ENCODE results near the gene BARD1.

The BARD1 gene

GRCh38 chr2:214801768-214802397 is 7.6 kb downstream of the BARD1 start:
- Histone ChIP-seq H4K20me1 (ENCODE audit: insufficient read depth, low read length) (0 out of 2 replicates have a peak, but pooled peaks cover 6% of the 10 kb centered on the region), H2AFZ (ENCODE audit: low read length) (no peak overlapping the region), H3K9me3 (ENCODE audit: low read length) (no peaks in the 10 kb centered on the region), H3K36me3 (ENCODE audit: insufficient read depth, low read length) (peaks cover 59% of the 10 kb centered on the region), H3K4me1 (ENCODE audit: insufficient read depth, low read length, severe bottlenecking) (peaks cover 16% of the 10 kb centered on the region), H3F3A (ENCODE audit: insufficient read depth, low read length) (no peaks in the 10 kb centered on the region), H3K27ac (ENCODE audit: low read depth, low read length, poor library complexity, severe bottlenecking) (no peak overlapping the region), H3K4me2 (ENCODE audit: low read length) (no peak overlapping the region), H3K9ac (ENCODE audit: low read length) (no peak overlapping the region), H3K9me2 (ENCODE audit: low read depth, low read length) (no peaks in the 10 kb centered on the region), H3K27me3 (ENCODE audit: insufficient read depth, low read length) (no peaks in the 10 kb centered on the region), H3K4me3 (ENCODE audit: low read depth, low read length, poor library complexity, severe bottlenecking) (no peak overlapping the region), H3K79me2 (ENCODE audit: insufficient read depth, low read length) (peaks cover 93% of the 10 kb centered on the region)
- TF ChIP-seq EZH2 (IDR thresholded peaks at IDR 0.05; ENCODE audit: borderline replicate concordance, low read length) (no peak), CTCF (IDR thresholded peaks at IDR 0.05; ENCODE audit: low read length) (no peak)

GRCh38 chr2:214801068-214801467 is 8.4 kb downstream of the BARD1 start:
- TF ChIP-seq EZH2 (IDR thresholded peaks at IDR 0.05; ENCODE audit: borderline replicate concordance, low read length) (no peak), CTCF (IDR thresholded peaks at IDR 0.05; ENCODE audit: low read length) (no peak)
- Histone ChIP-seq H3K27ac (ENCODE audit: low read depth, low read length, poor library complexity, severe bottlenecking) (no peak overlapping the region), H4K20me1 (ENCODE audit: insufficient read depth, low read length) (0 out of 2 replicates have a peak, but pooled peaks cover 6% of the 10 kb centered on the region), H3F3A (ENCODE audit: insufficient read depth, low read length) (no peaks in the 10 kb centered on the region), H3K4me2 (ENCODE audit: low read length) (no peak overlapping the region), H3K4me3 (ENCODE audit: low read depth, low read length, poor library complexity, severe bottlenecking) (no peak overlapping the region), H3K27me3 (ENCODE audit: insufficient read depth, low read length) (no peaks in the 10 kb centered on the region), H3K9me3 (ENCODE audit: low read length) (no peaks in the 10 kb centered on the region), H3K9me2 (ENCODE audit: low read depth, low read length) (no peaks in the 10 kb centered on the region), H3K79me2 (ENCODE audit: insufficient read depth, low read length) (peaks cover 93% of the 10 kb centered on the region), H3K4me1 (ENCODE audit: insufficient read depth, low read length, severe bottlenecking) (peaks cover 8% of the 10 kb centered on the region), H3K36me3 (ENCODE audit: insufficient read depth, low read length) (peaks cover 61% of the 10 kb centered on the region), H3K9ac (ENCODE audit: low read length) (no peak overlapping the region), H2AFZ (ENCODE audit: low read length) (no peak overlapping the region)

GRCh38 chr2:214800180-214800579 is 9.3 kb downstream of the BARD1 start:
- no peak overlapping the region for H3K27ac ChIP-seq (ENCODE audit: low read depth, low read length, poor library complexity, severe bottlenecking)
- H3F3A ChIP-seq (ENCODE audit: insufficient read depth, low read length) = no peaks in the 10 kb centered on the region
- peaks cover 93% of the 10 kb centered on the region for H3K79me2 ChIP-seq (ENCODE audit: insufficient read depth, low read length)
- no peaks in the 10 kb centered on the region for H3K9me3 ChIP-seq (ENCODE audit: low read length)
- H3K4me1 ChIP-seq (ENCODE audit: insufficient read depth, low read length, severe bottlenecking) = no peaks in the 10 kb centered on the region
- no peak overlapping the region for H3K9ac ChIP-seq (ENCODE audit: low read length)
- no peak overlapping the region for H2AFZ ChIP-seq (ENCODE audit: low read length)
- no peak overlapping the region for H3K4me3 ChIP-seq (ENCODE audit: low read depth, low read length, poor library complexity, severe bottlenecking)
- no peaks in the 10 kb centered on the region for H3K9me2 ChIP-seq (ENCODE audit: low read depth, low read length)
- H3K4me2 ChIP-seq (ENCODE audit: low read length) = no peak overlapping the region
- TF ChIP-seq EZH2 (IDR thresholded peaks at IDR 0.05; ENCODE audit: borderline replicate concordance, low read length) (no peak), CTCF (IDR thresholded peaks at IDR 0.05; ENCODE audit: low read length) (no peak)
- peaks cover 61% of the 10 kb centered on the region for H3K36me3 ChIP-seq (ENCODE audit: insufficient read depth, low read length)
- H4K20me1 ChIP-seq (ENCODE audit: insufficient read depth, low read length) = 0 out of 2 replicates have a peak, but pooled peaks cover 6% of the 10 kb centered on the region
- no peaks in the 10 kb centered on the region for H3K27me3 ChIP-seq (ENCODE audit: insufficient read depth, low read length)

All from OCI-LY1 (cell line).